Measurements from ENCODE around the gene HAO2. TPM values are rescaled to one million over a fixed set of nuclear protein-coding genes. Genes with fewer than 3 reads are reported as not detected.
"Not testable (repeated sequence)": the region's sequence is repeated elsewhere in the genome, so short reads cannot be mapped to it uniquely, and the experiment has no call there.

HAO2 gene
- total and polyA plus RNA-seq, 2 donors (not counting 3 experiments of a cell fraction or from before 2014, with no cell fraction given), result not detected

GRCh38 chr1:119376594-119376993, 8.0 kb downstream of the HAO2 start:
- dilution Hi-C loops (cut with MboI; ENCODE audit: extremely low pct_ligation_motif_present, low sequenced_read_pairs), result no loop called here
- Histone ChIP-seq H3K9me1 (replicated peaks; ENCODE audit: control insufficient read depth, extremely low read depth, insufficient read depth, low read length) (no peaks in the 10 kb centered on the region), H3K36me3 (ENCODE audit: control insufficient read depth in 2 of 2, extremely low read depth in 1 of 2, insufficient read depth in 2 of 2, low read length in 2 of 2) (no peaks in the 10 kb centered on the region), H3K27ac (ENCODE audit: insufficient read depth, low read depth, low read length) (no peak overlapping the region), H3K9me3 (replicated peaks; ENCODE audit: control insufficient read depth, insufficient read depth, low read length) (no peaks in the 10 kb centered on the region), H3K4me3 (replicated peaks in 1 of 3; ENCODE audit: insufficient read depth in 1 of 3, low read depth in 1 of 3, low read length in 3 of 3) (no peak overlapping the region), H4K20me1 (replicated peaks; ENCODE audit: control insufficient read depth, extremely low read depth, insufficient read depth, low read length) (no peaks in the 10 kb centered on the region), H3K9ac (replicated peaks; ENCODE audit: extremely low read depth, insufficient read depth, low read length) (no peak overlapping the region), H3K4me2 (ENCODE audit: insufficient read depth, low read length) (no peak overlapping the region), H3K4me1 (ENCODE audit: control insufficient read depth, extremely low read depth, insufficient read depth, low read length) (no peaks in the 10 kb centered on the region), H3K27me3 (ENCODE audit: control insufficient read depth in 2 of 2, insufficient read depth in 2 of 2, low read length in 2 of 2) (peaks cover 3% of the 10 kb centered on the region in 2 experiments), H2AFZ (ENCODE audit: low read depth, low read length) (no peak overlapping the region), H3K79me2 (ENCODE audit: control insufficient read depth, insufficient read depth, low read length) (no peaks in the 10 kb centered on the region)
- no peak for TF ChIP-seq FOS (IDR thresholded peaks at IDR 0.05; ENCODE audit: borderline replicate concordance, insufficient read depth, low read length)
- TF ChIP-seq POLR2AphosphoS5 (IDR thresholded peaks at IDR 0.05; ENCODE audit: insufficient read depth, low read depth, low read length), result no peak
- no peak for TF ChIP-seq EZH2 (IDR thresholded peaks at IDR 0.05; ENCODE audit: borderline replicate concordance, low read depth, low read length, severe bottlenecking)
- no peak for TF ChIP-seq GATA2 (IDR thresholded peaks at IDR 0.05; ENCODE audit: insufficient read depth, insufficient read length, low read depth, low read length)
- no peak for TF ChIP-seq MAX (IDR thresholded peaks at IDR 0.05; ENCODE audit: insufficient read depth, insufficient read length)
- no peak for TF ChIP-seq CTCF (IDR thresholded peaks at IDR 0.05; ENCODE audit: extremely low read depth in 1 of 2, insufficient read depth in 1 of 2, low read depth in 1 of 2, low read length in 2 of 2)
- ChIA-PET CTCF (no interaction called here), POLR2A (no interaction called here)
- intact Hi-C loops (cut with micrococcal nuclease), result no loop called here
- FAIRE-seq, result no peak
- no peak for DNase-seq (ENCODE audit: low read depth, low spot score)
- no TSS peak for BruUV-seq (replicated peaks)

DNA sequence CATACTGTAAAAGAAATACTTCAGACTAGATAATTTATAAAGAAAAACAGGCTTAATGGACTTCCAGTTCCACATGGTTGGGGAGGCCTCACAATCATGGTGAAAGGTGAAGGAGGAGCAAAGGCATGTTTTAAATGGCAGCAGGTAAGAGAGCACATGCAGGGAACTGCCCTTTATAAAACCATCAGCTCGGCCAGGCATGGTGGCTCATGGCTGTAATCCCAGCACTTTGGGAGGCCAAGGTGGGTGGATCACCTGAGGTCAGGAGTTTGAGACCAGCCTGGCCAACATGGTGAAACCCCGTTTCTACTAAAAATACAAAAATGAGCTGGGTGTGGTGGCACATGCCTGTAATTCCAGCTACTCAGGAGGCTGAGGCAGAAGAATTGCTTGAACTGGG, 9.0 kb downstream of the HAO2 start:
- H3K79me2 ChIP-seq (ENCODE audit: control insufficient read depth, insufficient read depth, low read length); H3K4me2 ChIP-seq (ENCODE audit: insufficient read depth, low read length); H3K27me3 ChIP-seq (ENCODE audit: control insufficient read depth in 2 of 2, insufficient read depth in 2 of 2, low read length in 2 of 2); H3K4me3 ChIP-seq (replicated peaks in 1 of 3; ENCODE audit: insufficient read depth in 1 of 3, low read depth in 1 of 3, low read length in 3 of 3); DNase-seq (ENCODE audit: low read depth, low spot score); BruUV-seq (replicated peaks); H3K36me3 ChIP-seq (ENCODE audit: control insufficient read depth in 2 of 2, extremely low read depth in 1 of 2, insufficient read depth in 2 of 2, low read length in 2 of 2); H3K4me1 ChIP-seq (ENCODE audit: control insufficient read depth, extremely low read depth, insufficient read depth, low read length); intact Hi-C loops (cut with micrococcal nuclease); FAIRE-seq; H4K20me1 ChIP-seq (replicated peaks; ENCODE audit: control insufficient read depth, extremely low read depth, insufficient read depth, low read length); H3K9me3 ChIP-seq (replicated peaks; ENCODE audit: control insufficient read depth, insufficient read depth, low read length); H2AFZ ChIP-seq (ENCODE audit: low read depth, low read length); H3K9me1 ChIP-seq (replicated peaks; ENCODE audit: control insufficient read depth, extremely low read depth, insufficient read depth, low read length); H3K27ac ChIP-seq (ENCODE audit: insufficient read depth, low read depth, low read length); POLR2A ChIA-PET; H3K9ac ChIP-seq (replicated peaks; ENCODE audit: extremely low read depth, insufficient read depth, low read length); dilution Hi-C loops (cut with MboI; ENCODE audit: extremely low pct_ligation_motif_present, low sequenced_read_pairs): not testable (repeated sequence)
- CTCF ChIA-PET, result interaction anchor here (1.1 kb wide), 1 partner anchor 103 kb away, joined by 3 read pairs; no protein-coding TSS in a partner anchor

Data from endothelial cell of umbilical vein (primary cell).